HCT116 (cell line): ENCODE results near the gene CCDC38. TPM values are rescaled to one million over a fixed set of nuclear protein-coding genes. Genes with fewer than 3 reads are reported as not detected.

Source experiments
- ATAC-seq: fragments of 200-7000 bp; cut with Tn5 transposase; 2 replicates; pipeline ENCODE4 v1.9.1; 2020; ENCODE audit warnings: mild to moderate bottlenecking, moderate library complexity
- BruUV-seq: library from RNA; stranded (reverse); fragments of 400-500 nt; replicated peaks from 2 replicates; lab custom pipeline; 2021; lab: Mats Ljungman, UMichigan
- CTCF ChIA-PET: fragments of 300-600 bp; sonication (Branson Sonifier 250); formaldehyde crosslinking; loops from one replicate; lab custom pipeline; 2021; ENCODE audit warnings: antibody characterized with exemption; lab: Charles Lee
- POLR2A ChIA-PET: fragments of 300-600, 350-600 bp; sonication (Branson Sonifier 250); formaldehyde crosslinking; loops from one replicate; lab custom pipeline; 2021; ENCODE audit warnings: antibody characterized with exemption; lab: Charles Lee
- RAD21 ChIA-PET, 2 experiments: fragments of 300-600 bp; sonication (Branson Sonifier 250); formaldehyde crosslinking; loops; one replicate each; lab custom pipeline; 2023; ENCODE audit warnings: low total read pairs in 2 of 2; ENCODE audit not compliant: uncharacterized antibody in 2 of 2, unreplicated experiment in 2 of 2, low non-redundant PET in 1 of 2; lab: Charles Lee
- DNase-seq: peaks from one replicate; pipeline ENCODE4 v3.0.0-alpha.2; 2010; ENCODE audit warnings: low read depth, low spot score
- H2AFZ ChIP-seq: fragments of 200-600 bp; shearing (Covaris generic), sonication (generic); 2 replicates; pipeline ENCODE4 v1.6.1; 2017; ENCODE audit warnings: low read depth, mixed run types, mixed read lengths, antibody characterized with exemption, low read length; ENCODE audit not compliant: poor library complexity, severe bottlenecking
- H3K27ac ChIP-seq: 2 replicates; pipeline ENCODE4 v1.5.1; 2012; ENCODE audit warnings: low read depth, low read length
- H3K27me3 ChIP-seq: fragments of 200-600 bp; sonication (generic); 2 replicates; pipeline ENCODE4 v1.6.1; 2016; ENCODE audit warnings: mixed run types, low read length, mixed read lengths; ENCODE audit not compliant: insufficient read depth
- H3K36me3 ChIP-seq, 2 experiments: fragments of 200-500 bp in 1 of 2; fragments of 200-600 bp in 1 of 2; sonication (Bioruptor generic) in 1 of 2; sonication (generic) in 1 of 2; 2 replicates each; pipeline versions ENCODE4 v1.5.1 to v1.6.1; 2014 to 2016; ENCODE audit warnings: low read length in 2 of 2, inconsistent platforms in 1 of 2, mixed read lengths in 1 of 2, mixed run types in 1 of 2; ENCODE audit not compliant: insufficient read depth in 2 of 2, control insufficient read depth in 1 of 2
- H3K4me1 ChIP-seq, 2 experiments: fragments of 200-600 bp in 1 of 2; sonication (generic) in 1 of 2; 2 replicates each; pipeline versions ENCODE4 v1.5.1 to v1.6.1; 2012 to 2017; ENCODE audit warnings: low read length in 2 of 2, inconsistent platforms in 1 of 2, mild to moderate bottlenecking in 1 of 2, mixed read lengths in 1 of 2, mixed run types in 1 of 2, moderate library complexity in 1 of 2; ENCODE audit not compliant: insufficient read depth in 2 of 2, control insufficient read depth in 1 of 2
- H3K4me2 ChIP-seq: fragments of 200-600 bp; sonication (generic); 2 replicates; pipeline ENCODE4 v1.6.1; 2017; ENCODE audit warnings: mixed run types, low read length, mixed read lengths
- H3K4me3 ChIP-seq, 2 experiments: fragments of 200-600 bp in 1 of 2; sonication (generic) in 1 of 2; replicated peaks in 1 of 2; 2 replicates each; pipeline ENCODE4 v1.5.1; 2011 to 2016; ENCODE audit warnings: low read length in 2 of 2, control low read depth in 1 of 2, low read depth in 1 of 2, mild to moderate bottlenecking in 1 of 2, mixed read lengths in 1 of 2, mixed run types in 1 of 2
- H3K79me2 ChIP-seq: fragments of 200-600 bp; sonication (generic); 2 replicates; pipeline ENCODE4 v1.6.1; 2017; ENCODE audit warnings: mild to moderate bottlenecking, mixed run types, low read length, moderate library complexity, mixed read lengths; ENCODE audit not compliant: insufficient read depth
- H3K9ac ChIP-seq: fragments of 200-600 bp; sonication (generic); 2 replicates; pipeline ENCODE4 v1.6.1; 2016; ENCODE audit warnings: low read length, mixed read lengths
- H3K9me2 ChIP-seq: fragments of 200-600 bp; sonication (generic), shearing (Covaris generic); 2 replicates; pipeline ENCODE4 v1.6.1; 2017; ENCODE audit warnings: mixed run types, mild to moderate bottlenecking, moderate library complexity; ENCODE audit not compliant: insufficient read depth
- H3K9me3 ChIP-seq, 2 experiments: fragments of 200-500 bp in 1 of 2; fragments of 200-600 bp in 1 of 2; sonication (Bioruptor generic) in 1 of 2; sonication (generic) in 1 of 2; 2 replicates each; pipeline ENCODE4 v1.6.1; 2014 to 2017; ENCODE audit warnings: low read length in 2 of 2, mixed read lengths in 2 of 2, inconsistent platforms in 1 of 2, low read depth in 1 of 2, mild to moderate bottlenecking in 1 of 2, mixed run types in 1 of 2, moderate library complexity in 1 of 2; ENCODE audit not compliant: control insufficient read depth in 1 of 2, insufficient read depth in 1 of 2
- H4K20me1 ChIP-seq: fragments of 200-600 bp; sonication (generic), shearing (Covaris generic); 2 replicates; pipeline ENCODE4 v1.6.1; 2017; ENCODE audit warnings: mixed run types, mild to moderate bottlenecking, moderate library complexity; ENCODE audit not compliant: insufficient read depth
- CBX3 ChIP-seq: IDR thresholded peaks from 2 replicates; pipeline ENCODE4 v1.6.1; 2012; ENCODE audit warnings: low read depth
- EGR1 ChIP-seq: IDR thresholded peaks from 2 replicates; pipeline ENCODE4 v1.6.1; 2012; ENCODE audit warnings: low read depth
- ELF1 ChIP-seq: IDR thresholded peaks from 2 replicates; pipeline ENCODE4 v1.6.1; 2012; ENCODE audit warnings: low read depth, borderline replicate concordance
- EZH2 ChIP-seq: fragments of 200-600 bp; sonication (generic); IDR thresholded peaks from 2 replicates; pipeline ENCODE4 v1.6.1; 2017; ENCODE audit warnings: antibody characterized with exemption, mixed run types
- EZH2phosphoT487 ChIP-seq: fragments of 200-600 bp; IDR thresholded peaks from 2 replicates; pipeline ENCODE4 v1.6.1; 2018; ENCODE audit warnings: antibody characterized with exemption, borderline replicate concordance
- FOSL1 ChIP-seq: IDR thresholded peaks from 2 replicates; pipeline ENCODE4 v1.6.1; 2012; ENCODE audit warnings: low read depth
- JUND ChIP-seq: IDR thresholded peaks from 2 replicates; pipeline ENCODE4 v1.6.1; 2012
- POLR2A ChIP-seq: IDR thresholded peaks from 2 replicates; pipeline ENCODE4 v1.7.0; 2011; ENCODE audit warnings: borderline replicate concordance; ENCODE audit not compliant: insufficient read depth, insufficient read length; ENCODE audit errors: extremely low read depth
- RAD21 ChIP-seq: IDR thresholded peaks from 2 replicates; pipeline ENCODE4 v1.6.1; 2012; ENCODE audit warnings: low read depth, mild to moderate bottlenecking
- SIN3A ChIP-seq: IDR thresholded peaks from 2 replicates; pipeline ENCODE4 v1.6.1; 2012; ENCODE audit warnings: low read depth
- SP1 ChIP-seq: IDR thresholded peaks from 2 replicates; pipeline ENCODE4 v1.6.1; 2012; ENCODE audit warnings: low read depth
- SRF ChIP-seq: IDR thresholded peaks from 2 replicates; pipeline ENCODE4 v1.6.1; 2012; ENCODE audit warnings: low read depth
- TCF7L2 ChIP-seq: IDR thresholded peaks from 2 replicates; pipeline ENCODE4 v1.7.0; 2011; ENCODE audit warnings: borderline replicate concordance, inconsistent platforms; ENCODE audit not compliant: insufficient read depth, insufficient read length; ENCODE audit errors: extremely low read depth
- YY1 ChIP-seq: IDR thresholded peaks from 2 replicates; pipeline ENCODE4 v1.6.1; 2011; ENCODE audit warnings: low read length, low read depth, moderate library complexity, mild to moderate bottlenecking; ENCODE audit not compliant: insufficient replicate concordance; ENCODE audit errors: extremely low read depth
- ZFX ChIP-seq: fragments of 450-650 bp; IDR thresholded peaks from 2 replicates; pipeline ENCODE4 v1.6.1; 2017
- ZNF274 ChIP-seq: fragments of 200-500 bp; sonication (Bioruptor generic); IDR thresholded peaks from 2 replicates; pipeline ENCODE4 v1.6.1; 2014; ENCODE audit warnings: mild to moderate bottlenecking, low read depth, low read length, inconsistent platforms
- intact Hi-C: fragments of 100-400 bp; cut with micrococcal nuclease; formaldehyde crosslinking; loops from 2 replicates; pipeline ENCODE4 v1.10.0; 2022
- total RNA-seq: library from RNA; stranded (reverse); gene quantifications from one replicate; pipeline ENCODE4 v1.2.1, GENCODE V29; 2021; ENCODE audit not compliant: unreplicated experiment
- TF ChIP-seq, protein P1 (sequence below): IDR thresholded peaks from 2 replicates; pipeline ENCODE4 v1.6.1; 2012
- TF ChIP-seq, protein P2 (sequence below): IDR thresholded peaks from 2 replicates; pipeline ENCODE4 v1.6.1; 2011; ENCODE audit warnings: mild to moderate bottlenecking, low read length, moderate library complexity; ENCODE audit not compliant: insufficient replicate concordance; ENCODE audit errors: extremely low read depth
- TF ChIP-seq, protein P3 (sequence below), 3 experiments: fragments of 200-600 bp in 1 of 3; sonication (generic) in 1 of 3; IDR thresholded peaks in 2 of 3; conservative IDR thresholded peaks in 1 of 3; 2 replicates each; pipeline ENCODE4 v1.5.1; 2012 to 2017; ENCODE audit warnings: low read depth in 2 of 3, low read length in 2 of 3, antibody characterized with exemption in 1 of 3, borderline replicate concordance in 1 of 3, control low read depth in 1 of 3, mild to moderate bottlenecking in 1 of 3, mixed read lengths in 1 of 3, mixed run types in 1 of 3, moderate library complexity in 1 of 3; ENCODE audit not compliant: insufficient read depth in 1 of 3
- TF ChIP-seq, protein P4 (sequence below): IDR thresholded peaks from 2 replicates; pipeline ENCODE4 v1.6.1; 2012
- TF ChIP-seq, protein P5 (sequence below): IDR thresholded peaks from 2 replicates; pipeline ENCODE4 v1.6.1; 2012; ENCODE audit warnings: low read depth

Gene CCDC38
- total RNA-seq, 1 experiment from 2014 or later: 0.27 TPM

DNA sequence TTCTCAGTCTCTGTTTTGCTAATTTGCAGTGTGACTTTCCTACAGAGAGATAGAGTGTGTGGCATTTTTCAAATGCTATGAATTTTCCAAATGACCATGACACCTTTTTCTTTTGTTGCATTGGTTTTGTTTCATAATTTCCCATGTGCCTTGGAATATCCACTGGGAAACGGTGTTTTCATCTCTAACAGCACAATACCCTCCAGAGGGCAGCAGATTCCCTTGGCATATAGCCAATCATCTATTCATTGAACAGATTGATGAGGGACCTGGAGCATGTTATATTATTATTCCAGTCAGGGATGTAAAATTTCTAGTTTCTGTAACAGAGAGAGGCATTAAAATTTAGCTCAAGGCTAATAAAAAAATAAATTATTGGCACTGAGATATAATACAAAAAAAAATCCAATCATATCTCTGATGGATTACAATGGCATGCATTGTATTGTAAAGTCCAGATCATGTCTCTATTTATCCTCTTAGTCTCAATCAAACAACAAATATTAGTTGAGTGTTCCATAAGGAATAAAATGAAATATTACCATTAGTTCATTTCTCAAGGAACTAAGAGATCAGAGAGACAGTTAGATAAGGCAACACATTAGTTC lies 122.2 kb downstream of the CCDC38 start:
- no peaks in the 10 kb centered on the region for H3K36me3 ChIP-seq
- H3K27me3 ChIP-seq: no peaks in the 10 kb centered on the region
- intact Hi-C loops: loop anchor here (1.0 to 5.0 kb wide), 3 partner anchors 29 to 697 kb away; no protein-coding TSS in a partner anchor
- H4K20me1 ChIP-seq: no peaks in the 10 kb centered on the region
- ChIA-PET POLR2A (no interaction called here), CTCF (no interaction called here), RAD21 (no interaction called here)
- peak overlapping the region; percentile 10 for H2AFZ ChIP-seq
- H3K9ac ChIP-seq: no peak overlapping the region
- no peak overlapping the region for H3K4me2 ChIP-seq
- H3K9me2 ChIP-seq: no peaks in the 10 kb centered on the region
- no peaks in the 10 kb centered on the region for H3K79me2 ChIP-seq
- H3K27ac ChIP-seq: no peak overlapping the region
- DNase-seq: peak; percentile 41
- H3K4me3 ChIP-seq: no peak overlapping the region
- ATAC-seq: peak; percentile 72
- H3K4me1 ChIP-seq: no peaks in the 10 kb centered on the region
- no TSS peak for BruUV-seq
- no peaks in the 10 kb centered on the region for H3K9me3 ChIP-seq
- no peak for TF ChIP-seq EZH2phosphoT487
- TF ChIP-seq, protein P1, sequence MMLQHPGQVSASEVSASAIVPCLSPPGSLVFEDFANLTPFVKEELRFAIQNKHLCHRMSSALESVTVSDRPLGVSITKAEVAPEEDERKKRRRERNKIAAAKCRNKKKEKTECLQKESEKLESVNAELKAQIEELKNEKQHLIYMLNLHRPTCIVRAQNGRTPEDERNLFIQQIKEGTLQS: no peak
- TF ChIP-seq TCF7L2: no peak
- TF ChIP-seq, protein P2, sequence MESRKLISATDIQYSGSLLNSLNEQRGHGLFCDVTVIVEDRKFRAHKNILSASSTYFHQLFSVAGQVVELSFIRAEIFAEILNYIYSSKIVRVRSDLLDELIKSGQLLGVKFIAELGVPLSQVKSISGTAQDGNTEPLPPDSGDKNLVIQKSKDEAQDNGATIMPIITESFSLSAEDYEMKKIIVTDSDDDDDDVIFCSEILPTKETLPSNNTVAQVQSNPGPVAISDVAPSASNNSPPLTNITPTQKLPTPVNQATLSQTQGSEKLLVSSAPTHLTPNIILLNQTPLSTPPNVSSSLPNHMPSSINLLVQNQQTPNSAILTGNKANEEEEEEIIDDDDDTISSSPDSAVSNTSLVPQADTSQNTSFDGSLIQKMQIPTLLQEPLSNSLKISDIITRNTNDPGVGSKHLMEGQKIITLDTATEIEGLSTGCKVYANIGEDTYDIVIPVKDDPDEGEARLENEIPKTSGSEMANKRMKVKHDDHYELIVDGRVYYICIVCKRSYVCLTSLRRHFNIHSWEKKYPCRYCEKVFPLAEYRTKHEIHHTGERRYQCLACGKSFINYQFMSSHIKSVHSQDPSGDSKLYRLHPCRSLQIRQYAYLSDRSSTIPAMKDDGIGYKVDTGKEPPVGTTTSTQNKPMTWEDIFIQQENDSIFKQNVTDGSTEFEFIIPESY: no peak
- TF ChIP-seq, protein P3, sequence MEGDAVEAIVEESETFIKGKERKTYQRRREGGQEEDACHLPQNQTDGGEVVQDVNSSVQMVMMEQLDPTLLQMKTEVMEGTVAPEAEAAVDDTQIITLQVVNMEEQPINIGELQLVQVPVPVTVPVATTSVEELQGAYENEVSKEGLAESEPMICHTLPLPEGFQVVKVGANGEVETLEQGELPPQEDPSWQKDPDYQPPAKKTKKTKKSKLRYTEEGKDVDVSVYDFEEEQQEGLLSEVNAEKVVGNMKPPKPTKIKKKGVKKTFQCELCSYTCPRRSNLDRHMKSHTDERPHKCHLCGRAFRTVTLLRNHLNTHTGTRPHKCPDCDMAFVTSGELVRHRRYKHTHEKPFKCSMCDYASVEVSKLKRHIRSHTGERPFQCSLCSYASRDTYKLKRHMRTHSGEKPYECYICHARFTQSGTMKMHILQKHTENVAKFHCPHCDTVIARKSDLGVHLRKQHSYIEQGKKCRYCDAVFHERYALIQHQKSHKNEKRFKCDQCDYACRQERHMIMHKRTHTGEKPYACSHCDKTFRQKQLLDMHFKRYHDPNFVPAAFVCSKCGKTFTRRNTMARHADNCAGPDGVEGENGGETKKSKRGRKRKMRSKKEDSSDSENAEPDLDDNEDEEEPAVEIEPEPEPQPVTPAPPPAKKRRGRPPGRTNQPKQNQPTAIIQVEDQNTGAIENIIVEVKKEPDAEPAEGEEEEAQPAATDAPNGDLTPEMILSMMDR (IDR thresholded peaks at IDR 0.05 in 2 of 3, conservative IDR thresholded peaks at IDR 0.05 in 1 of 3; ENCODE audit: borderline replicate concordance in 1 of 3, insufficient read depth in 1 of 3, low read depth in 2 of 3, low read length in 2 of 3): peak; percentile 60 to 80 (median 72); a peak in 5 of 6 replicates
- TF ChIP-seq SRF: no peak
- TF ChIP-seq ELF1: no peak
- TF ChIP-seq, protein P4, sequence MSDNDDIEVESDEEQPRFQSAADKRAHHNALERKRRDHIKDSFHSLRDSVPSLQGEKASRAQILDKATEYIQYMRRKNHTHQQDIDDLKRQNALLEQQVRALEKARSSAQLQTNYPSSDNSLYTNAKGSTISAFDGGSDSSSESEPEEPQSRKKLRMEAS: peak; percentile 40; the same call in 1 of the 2 replicates
- TF ChIP-seq EGR1: no peak
- no peak for TF ChIP-seq POLR2A
- no peak for TF ChIP-seq YY1
- TF ChIP-seq, protein P5, sequence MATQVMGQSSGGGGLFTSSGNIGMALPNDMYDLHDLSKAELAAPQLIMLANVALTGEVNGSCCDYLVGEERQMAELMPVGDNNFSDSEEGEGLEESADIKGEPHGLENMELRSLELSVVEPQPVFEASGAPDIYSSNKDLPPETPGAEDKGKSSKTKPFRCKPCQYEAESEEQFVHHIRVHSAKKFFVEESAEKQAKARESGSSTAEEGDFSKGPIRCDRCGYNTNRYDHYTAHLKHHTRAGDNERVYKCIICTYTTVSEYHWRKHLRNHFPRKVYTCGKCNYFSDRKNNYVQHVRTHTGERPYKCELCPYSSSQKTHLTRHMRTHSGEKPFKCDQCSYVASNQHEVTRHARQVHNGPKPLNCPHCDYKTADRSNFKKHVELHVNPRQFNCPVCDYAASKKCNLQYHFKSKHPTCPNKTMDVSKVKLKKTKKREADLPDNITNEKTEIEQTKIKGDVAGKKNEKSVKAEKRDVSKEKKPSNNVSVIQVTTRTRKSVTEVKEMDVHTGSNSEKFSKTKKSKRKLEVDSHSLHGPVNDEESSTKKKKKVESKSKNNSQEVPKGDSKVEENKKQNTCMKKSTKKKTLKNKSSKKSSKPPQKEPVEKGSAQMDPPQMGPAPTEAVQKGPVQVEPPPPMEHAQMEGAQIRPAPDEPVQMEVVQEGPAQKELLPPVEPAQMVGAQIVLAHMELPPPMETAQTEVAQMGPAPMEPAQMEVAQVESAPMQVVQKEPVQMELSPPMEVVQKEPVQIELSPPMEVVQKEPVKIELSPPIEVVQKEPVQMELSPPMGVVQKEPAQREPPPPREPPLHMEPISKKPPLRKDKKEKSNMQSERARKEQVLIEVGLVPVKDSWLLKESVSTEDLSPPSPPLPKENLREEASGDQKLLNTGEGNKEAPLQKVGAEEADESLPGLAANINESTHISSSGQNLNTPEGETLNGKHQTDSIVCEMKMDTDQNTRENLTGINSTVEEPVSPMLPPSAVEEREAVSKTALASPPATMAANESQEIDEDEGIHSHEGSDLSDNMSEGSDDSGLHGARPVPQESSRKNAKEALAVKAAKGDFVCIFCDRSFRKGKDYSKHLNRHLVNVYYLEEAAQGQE: no peak
- no peak for TF ChIP-seq JUND
- TF ChIP-seq ZFX: no peak
- no peak for TF ChIP-seq ZNF274
- no peak for TF ChIP-seq FOSL1
- TF ChIP-seq RAD21: peak; percentile 67
- TF ChIP-seq EZH2: no peak
- TF ChIP-seq SP1: no peak
- TF ChIP-seq CBX3: 0 out of 2 replicates have a peak, but pooled peaks have one; percentile 55
- no peak for TF ChIP-seq SIN3A
